HTERT RPE-1 (cell line): ENCODE data around the gene TMBIM4.

Experiments used
- in situ Hi-C: fragments of 300-500 bp; cut with MboI; formaldehyde crosslinking; loops from 4 replicates; pipeline ENCODE4 v1.14.3; 2020; ENCODE audit warnings: low sequenced_read_pairs

Gene TMBIM4

GRCh38 chr12:66142826-66143225, 27.0 kb downstream of the TMBIM4 start:
- in situ Hi-C loops, result no loop called here

GRCh38 chr12:66141299-66141698, 28.5 kb downstream of the TMBIM4 start:
- in situ Hi-C loops, result no loop called here

DNA sequence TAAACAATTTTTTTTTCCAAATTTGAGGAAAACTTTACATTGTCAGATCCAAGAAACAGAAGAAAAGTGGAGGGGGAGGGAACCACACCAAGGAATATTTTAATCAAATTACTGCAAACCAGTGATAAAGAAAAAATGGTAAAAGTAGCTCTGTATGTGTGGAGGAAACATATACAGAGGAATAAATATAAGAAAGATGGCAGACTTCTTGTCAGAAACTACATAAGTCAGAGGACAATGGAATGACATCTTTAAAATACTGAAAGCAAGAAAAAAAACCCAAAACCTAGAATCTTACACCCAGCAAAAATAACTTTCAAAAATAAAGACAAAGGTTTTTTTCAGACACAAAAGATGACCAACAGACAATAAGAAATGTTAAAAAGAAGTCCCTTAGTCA, 29.1 kb downstream of the TMBIM4 start:
- in situ Hi-C loops, result no loop called here

- in situ Hi-C loops, result no loop called here
These were observed 30.5 kb downstream of the TMBIM4 start for GRCh38 chr12:66139328-66139727.

GRCh38 chr12:66137937-66138336, 31.9 kb downstream of the TMBIM4 start:
- in situ Hi-C loops, result no loop called here

DNA sequence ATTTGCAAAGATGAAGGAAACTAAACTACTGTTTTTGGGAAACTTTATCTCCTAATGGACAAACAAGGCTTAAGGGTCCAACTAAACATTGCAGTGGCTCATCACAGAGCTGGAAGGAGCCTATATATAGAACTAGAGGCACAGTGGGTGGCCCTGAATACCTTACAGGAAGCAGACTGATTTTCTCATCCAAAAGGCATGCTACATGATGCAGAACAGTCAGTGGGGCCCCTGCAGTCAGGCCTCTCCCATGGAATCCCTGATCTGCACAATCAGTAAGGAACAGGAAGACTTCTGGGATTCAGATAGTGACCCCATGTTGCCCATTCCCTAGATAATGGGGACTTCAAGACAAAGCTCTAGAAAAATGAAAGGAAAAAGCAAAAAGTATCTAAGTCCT, 37.4 kb downstream of the TMBIM4 start:
- in situ Hi-C loops, result no loop called here

DNA sequence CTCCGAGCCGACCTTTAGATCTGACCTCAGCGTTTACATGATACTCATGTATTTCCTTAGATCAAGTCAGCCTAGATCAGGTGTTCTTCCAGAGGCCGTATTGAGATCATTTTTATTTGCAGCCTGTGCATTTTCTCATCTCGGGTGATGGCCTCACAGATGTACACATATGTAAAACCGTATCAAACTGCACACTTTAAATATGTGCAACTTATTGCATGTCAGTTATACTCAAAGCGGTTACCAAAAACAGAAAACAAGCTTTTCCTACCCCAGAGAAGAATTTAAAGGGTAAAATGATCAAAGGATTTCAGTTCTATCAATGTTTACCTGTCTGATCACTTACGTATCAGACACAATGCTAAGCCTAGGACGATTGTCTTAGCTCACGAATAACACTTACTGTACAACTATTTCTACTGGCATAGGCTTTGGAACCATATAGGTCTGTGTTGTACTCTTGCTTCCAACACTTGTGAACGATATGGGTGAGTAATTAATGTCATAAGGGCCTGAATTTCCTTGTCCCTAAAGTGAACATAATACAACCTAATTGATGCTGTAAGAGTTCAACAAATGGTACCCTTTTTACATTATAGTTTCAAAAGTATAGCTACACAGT, 38.6 kb downstream of the TMBIM4 start:
- in situ Hi-C loops, result no loop called here

GRCh38 chr12:66130267-66131066, 39.3 kb downstream of the TMBIM4 start, which contains the start of gene LLPH:
Gene LLPH, minus strand, starts transcription at chr12:66130750. Its CDS starts 1,644 bp downstream, at chr12:66129106.
- in situ Hi-C loops, result no loop called here

DNA sequence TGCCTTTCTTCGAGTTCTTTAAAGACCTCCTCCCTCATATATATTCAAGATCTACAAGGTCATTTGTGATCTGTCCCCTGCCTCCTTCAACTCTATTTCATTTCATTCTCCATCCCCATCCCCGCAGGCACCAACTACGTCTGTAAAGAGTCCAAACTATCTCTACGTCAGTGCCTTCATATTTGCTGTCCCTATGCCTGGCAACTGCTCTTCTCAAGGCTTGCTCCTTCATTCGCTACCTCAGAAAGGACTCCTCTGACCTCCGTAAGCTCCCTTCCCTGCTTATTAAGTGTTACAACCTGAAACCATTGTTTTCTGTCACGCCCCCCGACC, 39.9 kb downstream of the TMBIM4 start:
- in situ Hi-C loops, result no loop called here

- in situ Hi-C loops, result no loop called here
These were observed 42.1 kb downstream of the TMBIM4 start for GRCh38 chr12:66127650-66128049.

GRCh38 chr12:66120477-66120876, 49.3 kb downstream of the TMBIM4 start:
- in situ Hi-C loops, result no loop called here

- in situ Hi-C loops, result no loop called here
These were observed 49.9 kb downstream of the TMBIM4 start for GRCh38 chr12:66119870-66120241.

DNA sequence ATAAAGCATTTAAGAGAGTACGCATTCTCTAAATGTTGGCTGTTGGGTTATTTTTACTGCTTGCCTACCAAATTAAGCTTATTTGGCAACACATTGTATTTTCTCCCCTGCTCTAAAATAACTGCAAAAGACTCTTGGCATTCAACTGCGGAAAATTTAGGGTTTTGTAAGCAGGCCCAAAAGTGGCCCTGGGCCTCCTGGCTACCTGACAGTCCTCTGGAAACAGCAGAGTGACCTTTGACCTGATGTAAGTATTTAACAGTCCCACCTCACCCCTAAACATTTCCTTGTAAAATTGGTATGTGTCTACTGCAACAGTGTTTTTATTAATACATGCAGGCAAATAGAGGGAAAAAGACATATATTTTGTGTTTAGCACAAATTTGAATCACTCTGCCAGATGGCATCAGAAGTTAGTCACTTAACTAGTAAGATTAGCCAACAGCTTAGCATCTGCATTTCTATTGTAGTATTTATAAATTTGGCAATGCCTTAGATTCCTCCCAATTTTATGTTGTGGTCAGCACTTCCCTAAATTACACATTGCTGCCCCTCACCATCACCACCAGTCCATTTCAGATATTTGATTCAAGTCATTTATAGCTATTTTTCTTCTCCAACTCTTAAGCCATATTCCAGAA, 50.4 kb downstream of the TMBIM4 start:
- in situ Hi-C loops, result no loop called here

DNA sequence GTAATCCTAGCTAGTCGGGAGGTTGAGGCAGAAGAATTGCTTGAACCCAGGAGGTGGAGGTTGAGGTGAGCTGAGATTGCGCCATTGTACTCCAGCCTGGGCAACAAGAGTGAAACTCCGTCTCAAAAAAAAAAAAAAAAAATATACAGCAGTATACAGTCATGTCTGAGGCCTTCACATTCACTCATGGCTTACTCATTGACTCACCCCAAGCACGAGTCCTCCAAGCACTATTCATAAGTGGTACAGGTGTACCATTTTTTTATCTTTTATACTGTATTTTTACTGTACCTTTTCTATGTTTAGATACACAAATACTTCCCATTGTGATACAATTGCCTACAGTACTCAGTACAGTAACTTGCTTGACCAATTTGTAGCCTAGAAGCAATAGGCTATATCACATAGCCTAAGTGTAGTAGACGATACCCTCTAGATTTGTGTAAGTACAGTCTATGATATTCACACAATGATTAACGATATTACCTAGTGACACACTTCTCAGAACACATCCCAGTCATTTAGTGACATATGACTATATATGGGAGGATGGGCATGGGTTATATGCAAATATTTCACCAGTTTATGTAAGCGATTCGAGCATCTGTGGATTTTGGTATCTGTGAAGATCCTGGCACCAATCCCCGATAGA, 51.4 kb downstream of the TMBIM4 start:
- in situ Hi-C loops, result no loop called here

DNA sequence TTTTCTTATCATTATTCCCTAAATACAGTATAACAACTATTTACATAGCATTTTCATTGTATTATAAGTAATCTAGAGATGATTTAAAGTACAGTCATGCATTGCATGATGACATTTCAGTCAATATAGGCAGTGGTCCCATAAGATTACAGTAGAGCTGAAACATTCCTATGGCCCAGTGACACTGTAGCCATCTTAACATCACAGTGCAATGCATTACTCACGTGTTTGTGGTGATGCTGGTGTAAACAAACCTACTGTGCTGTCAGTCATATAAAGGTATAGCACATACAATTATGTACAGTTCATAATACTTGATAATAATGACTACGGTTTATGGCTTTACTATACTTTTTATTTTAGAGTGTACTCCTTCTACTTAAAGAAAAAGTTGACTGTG, 52.6 kb downstream of the TMBIM4 start:
- in situ Hi-C loops, result no loop called here

- in situ Hi-C loops, result no loop called here
These were observed 54.7 kb downstream of the TMBIM4 start for GRCh38 chr12:66115071-66115600.

DNA sequence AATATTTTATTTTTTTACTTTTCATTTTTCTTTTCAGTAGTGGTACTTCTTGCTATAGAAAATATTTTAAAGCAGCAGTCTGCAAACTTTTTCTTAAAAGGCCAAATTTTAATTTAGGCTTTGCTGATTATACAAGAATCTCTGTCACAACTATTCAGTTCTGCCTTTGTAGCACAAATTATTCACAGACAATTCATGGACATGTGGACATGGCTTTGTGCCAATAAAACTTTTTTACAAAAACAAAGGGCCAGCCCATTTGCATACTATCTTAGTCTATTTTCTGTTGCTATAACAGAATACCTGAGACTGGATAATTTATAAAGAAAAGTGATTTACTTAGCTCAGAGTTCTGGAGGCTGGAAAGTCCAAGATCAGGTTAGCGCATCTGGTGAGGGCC, 56.3 kb downstream of the TMBIM4 start:
- in situ Hi-C loops, result no loop called here

GRCh38 chr12:66111605-66112004, 58.2 kb downstream of the TMBIM4 start:
- in situ Hi-C loops, result no loop called here

- in situ Hi-C loops, result no loop called here
These were observed 60.7 kb downstream of the TMBIM4 start for GRCh38 chr12:66109056-66109455.

DNA sequence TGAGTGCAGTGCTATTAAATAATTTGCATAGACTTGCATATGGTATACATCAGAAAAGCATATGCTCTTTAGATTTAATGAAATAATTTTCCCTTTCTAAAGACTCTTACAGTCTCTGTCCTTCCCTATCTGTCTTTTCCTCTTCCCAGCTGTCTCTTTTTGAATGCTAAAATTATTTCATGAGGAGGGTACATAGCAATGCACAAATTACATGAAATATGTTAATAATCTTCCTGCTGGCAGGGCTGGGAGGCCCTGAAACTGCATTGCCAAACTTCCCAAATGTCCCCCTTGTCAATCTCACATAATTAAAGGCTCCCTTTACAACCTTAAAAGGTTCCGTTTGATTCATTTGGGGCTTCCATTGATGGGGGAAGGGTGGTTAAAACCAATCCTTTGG, 61.4 kb downstream of the TMBIM4 start:
- in situ Hi-C loops, result no loop called here

- in situ Hi-C loops, result no loop called here
These were observed 62.3 kb downstream of the TMBIM4 start for GRCh38 chr12:66107451-66107915.
